ENCODE data around the gene PKNOX2. TPM values are rescaled to one million over a fixed set of nuclear protein-coding genes. Genes with fewer than 3 reads are reported as not detected.

The PKNOX2 gene
- total and polyA plus RNA-seq, 2 of the 8 experiments (the other 6 are each of a cell fraction or from before 2014, with no cell fraction given) = 2.0 TPM

- TF ChIP-seq CHD7 (IDR thresholded peaks at IDR 0.05; ENCODE audit: insufficient replicate concordance, low read length) = no peak
- no peak for TF ChIP-seq YY1 (IDR thresholded peaks at IDR 0.05; ENCODE audit: low read depth, low read length)
- no peak for TF ChIP-seq SRF (IDR thresholded peaks at IDR 0.05; ENCODE audit: low read depth, low read length)
- TF ChIP-seq SIX5 (IDR thresholded peaks at IDR 0.05; ENCODE audit: low read depth, low read length) = no peak
- no peak for TF ChIP-seq HDAC2 (IDR thresholded peaks at IDR 0.05; ENCODE audit: borderline replicate concordance in 1 of 2, low read depth in 2 of 2, low read length in 2 of 2)
- TF ChIP-seq GABPA (IDR thresholded peaks at IDR 0.05; ENCODE audit: borderline replicate concordance, insufficient read depth, low read length) = no peak
- TF ChIP-seq CBX5 (IDR thresholded peaks at IDR 0.05; ENCODE audit: low read depth, low read length) = no peak
- no peak for TF ChIP-seq CEBPB (IDR thresholded peaks at IDR 0.05; ENCODE audit: low read depth, low read length)
- TF ChIP-seq CREB1 (IDR thresholded peaks at IDR 0.05) = no peak
- no peak for TF ChIP-seq PHF8 (conservative IDR thresholded peaks at IDR 0.05; ENCODE audit: low read depth, low read length)
Measured at GRCh38 chr11:125218336-125218735, 53.8 kb downstream of the PKNOX2 start (continued).

All from H1 (cell line).